MM.1S (cell line): ENCODE results near the gene CCR6.

ENCODE experiments used
- DNase-seq: peaks from one replicate; pipeline ENCODE4 v3.0.0-alpha.2; 2015
- H2AFZ ChIP-seq: fragments of 300-600 bp; sonication (generic); 2 replicates; pipeline ENCODE4 v1.6.0; 2016; ENCODE audit warnings: antibody characterized with exemption, low read length
- H3F3A ChIP-seq: fragments of 300-600 bp; sonication (generic); 2 replicates; pipeline ENCODE4 v1.6.1; 2016; ENCODE audit warnings: mild to moderate bottlenecking, antibody characterized with exemption, low read length, moderate library complexity, mixed read lengths; ENCODE audit not compliant: insufficient read depth
- H3K27ac ChIP-seq: fragments of 300-600 bp; sonication (generic); 2 replicates; pipeline ENCODE4 v1.5.1; 2016; ENCODE audit warnings: mild to moderate bottlenecking, low read length
- H3K27me3 ChIP-seq: fragments of 300-600 bp; sonication (generic); replicated peaks from 2 replicates; pipeline ENCODE4 v1.6.0; 2016; ENCODE audit warnings: low read length; ENCODE audit not compliant: insufficient read depth
- H3K36me3 ChIP-seq: fragments of 300-600 bp; sonication (generic); replicated peaks from 2 replicates; pipeline ENCODE4 v1.6.1; 2016; ENCODE audit warnings: mild to moderate bottlenecking, low read length, mixed read lengths; ENCODE audit not compliant: insufficient read depth
- H3K4me1 ChIP-seq: fragments of 300-600 bp; sonication (generic); 2 replicates; pipeline ENCODE4 v1.6.1; 2016; ENCODE audit warnings: low read length, mixed read lengths
- H3K4me2 ChIP-seq: fragments of 300-600 bp; sonication (generic); 2 replicates; pipeline ENCODE4 v1.6.0; 2016; ENCODE audit warnings: low read depth, low read length
- H3K4me3 ChIP-seq: fragments of 300-600 bp; sonication (generic); 2 replicates; pipeline ENCODE4 v1.5.1; 2016; ENCODE audit warnings: low read length, mixed read lengths
- H3K79me2 ChIP-seq: fragments of 300-600 bp; sonication (generic); 2 replicates; pipeline ENCODE4 v1.6.1; 2016; ENCODE audit warnings: mixed run types, low read length, mixed read lengths
- H3K9ac ChIP-seq: fragments of 300-600 bp; sonication (generic); 2 replicates; pipeline ENCODE4 v1.6.1; 2016; ENCODE audit warnings: low read length, mixed read lengths
- H3K9me2 ChIP-seq: fragments of 300-600 bp; sonication (generic); replicated peaks from 2 replicates; pipeline ENCODE4 v1.6.1; 2016; ENCODE audit warnings: mild to moderate bottlenecking, low read length, mixed read lengths; ENCODE audit not compliant: insufficient read depth
- H3K9me3 ChIP-seq: fragments of 300-600 bp; sonication (generic); replicated peaks from 2 replicates; pipeline ENCODE4 v1.6.1; 2016; ENCODE audit warnings: mild to moderate bottlenecking, low read length, mixed read lengths; ENCODE audit not compliant: insufficient read depth
- H4K20me1 ChIP-seq: fragments of 300-600 bp; sonication (generic); 2 replicates; pipeline ENCODE4 v1.6.1; 2016; ENCODE audit warnings: mild to moderate bottlenecking, low read length, moderate library complexity, mixed read lengths; ENCODE audit not compliant: insufficient read depth
- EZH2 ChIP-seq: fragments of 300-600 bp; sonication (generic); optimal IDR thresholded peaks from 2 replicates; pipeline ENCODE3; 2017; ENCODE audit warnings: low read depth, mild to moderate bottlenecking, antibody characterized with exemption, low read length, mixed read lengths
- EZH2phosphoT487 ChIP-seq: fragments of 300-600 bp; sonication (generic); IDR thresholded peaks from 2 replicates; pipeline ENCODE4 v1.6.1; 2018; ENCODE audit warnings: antibody characterized with exemption, low read length
- TF ChIP-seq, protein P1 (sequence below): fragments of 300-600 bp; sonication (generic); IDR thresholded peaks from 2 replicates; pipeline ENCODE4 v1.5.1; 2016; ENCODE audit warnings: antibody characterized with exemption, low read length, mixed read lengths

The CCR6 gene

DNA sequence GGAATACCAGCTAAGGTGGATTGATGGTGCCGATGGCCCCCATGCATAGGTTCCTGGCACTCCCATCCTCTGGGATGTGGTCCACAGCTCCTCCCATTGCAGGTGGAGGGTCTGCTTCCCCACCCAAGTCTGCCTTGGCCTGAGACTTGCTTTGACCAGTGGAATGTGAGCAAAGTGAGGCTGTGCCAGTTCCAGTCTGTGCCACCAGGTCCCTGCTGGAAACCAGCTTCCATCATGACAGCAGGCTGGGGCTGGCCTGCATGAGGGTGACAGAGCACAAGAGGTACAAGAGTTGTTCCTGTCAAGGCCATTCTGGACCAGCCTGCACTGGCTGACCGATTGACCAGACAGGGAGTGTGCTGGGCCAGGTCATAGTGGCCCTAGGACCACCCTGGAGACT, 27.0 kb upstream of the CCR6 start:
- H3K4me2 ChIP-seq, result peak overlapping the region; percentile 88; the same call in 1 of the 2 replicates
- no peak for DNase-seq
- no peak overlapping the region for H3K4me3 ChIP-seq
- H3F3A ChIP-seq, result peaks cover 19% of the 10 kb centered on the region
- no peaks in the 10 kb centered on the region for H3K36me3 ChIP-seq
- H3K27ac ChIP-seq, result no peak overlapping the region
- no peaks in the 10 kb centered on the region for H3K9me2 ChIP-seq
- H3K9me3 ChIP-seq, result no peaks in the 10 kb centered on the region
- no peak overlapping the region for H3K9ac ChIP-seq
- no peaks in the 10 kb centered on the region for H4K20me1 ChIP-seq
- no peaks in the 10 kb centered on the region for H3K79me2 ChIP-seq
- H3K27me3 ChIP-seq, result no peaks in the 10 kb centered on the region
- H3K4me1 ChIP-seq, result peaks cover 18% of the 10 kb centered on the region
- TF ChIP-seq EZH2phosphoT487 (no peak), EZH2 (no peak)
- TF ChIP-seq, protein P1, sequence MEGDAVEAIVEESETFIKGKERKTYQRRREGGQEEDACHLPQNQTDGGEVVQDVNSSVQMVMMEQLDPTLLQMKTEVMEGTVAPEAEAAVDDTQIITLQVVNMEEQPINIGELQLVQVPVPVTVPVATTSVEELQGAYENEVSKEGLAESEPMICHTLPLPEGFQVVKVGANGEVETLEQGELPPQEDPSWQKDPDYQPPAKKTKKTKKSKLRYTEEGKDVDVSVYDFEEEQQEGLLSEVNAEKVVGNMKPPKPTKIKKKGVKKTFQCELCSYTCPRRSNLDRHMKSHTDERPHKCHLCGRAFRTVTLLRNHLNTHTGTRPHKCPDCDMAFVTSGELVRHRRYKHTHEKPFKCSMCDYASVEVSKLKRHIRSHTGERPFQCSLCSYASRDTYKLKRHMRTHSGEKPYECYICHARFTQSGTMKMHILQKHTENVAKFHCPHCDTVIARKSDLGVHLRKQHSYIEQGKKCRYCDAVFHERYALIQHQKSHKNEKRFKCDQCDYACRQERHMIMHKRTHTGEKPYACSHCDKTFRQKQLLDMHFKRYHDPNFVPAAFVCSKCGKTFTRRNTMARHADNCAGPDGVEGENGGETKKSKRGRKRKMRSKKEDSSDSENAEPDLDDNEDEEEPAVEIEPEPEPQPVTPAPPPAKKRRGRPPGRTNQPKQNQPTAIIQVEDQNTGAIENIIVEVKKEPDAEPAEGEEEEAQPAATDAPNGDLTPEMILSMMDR, result no peak
- H2AFZ ChIP-seq, result no peak overlapping the region

DNA sequence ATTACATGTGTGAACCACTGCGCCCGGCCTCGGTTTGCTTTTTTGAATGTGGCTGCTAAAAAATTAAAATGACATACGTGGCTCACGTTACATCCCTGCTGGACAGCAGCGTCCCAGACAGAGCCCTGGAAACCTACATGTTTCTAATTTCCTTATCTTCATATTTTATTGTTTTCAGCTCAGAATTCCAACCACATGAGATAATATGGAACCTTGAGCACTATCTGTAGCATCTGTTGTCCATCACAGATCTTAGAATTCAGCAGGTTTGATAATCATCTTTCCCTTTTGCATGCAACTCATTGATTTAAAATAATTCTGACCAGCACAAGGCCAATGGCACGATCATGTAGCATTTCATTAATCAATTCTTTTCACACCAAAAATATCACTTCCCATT, 25.9 kb upstream of the CCR6 start:
- Histone ChIP-seq H3K9me3 (no peaks in the 10 kb centered on the region), H4K20me1 (no peaks in the 10 kb centered on the region), H3F3A (peaks cover 19% of the 10 kb centered on the region), H3K79me2 (no peaks in the 10 kb centered on the region), H3K4me3 (no peak overlapping the region), H3K36me3 (no peaks in the 10 kb centered on the region), H3K9me2 (no peaks in the 10 kb centered on the region), H3K27me3 (no peaks in the 10 kb centered on the region), H3K4me1 (peaks cover 18% of the 10 kb centered on the region), H3K9ac (no peak overlapping the region), H2AFZ (no peak overlapping the region), H3K27ac (no peak overlapping the region), H3K4me2 (no peak overlapping the region)
- no peak for TF ChIP-seq EZH2
- TF ChIP-seq, protein P1, result no peak
- TF ChIP-seq EZH2phosphoT487, result no peak
- no peak for DNase-seq

DNA sequence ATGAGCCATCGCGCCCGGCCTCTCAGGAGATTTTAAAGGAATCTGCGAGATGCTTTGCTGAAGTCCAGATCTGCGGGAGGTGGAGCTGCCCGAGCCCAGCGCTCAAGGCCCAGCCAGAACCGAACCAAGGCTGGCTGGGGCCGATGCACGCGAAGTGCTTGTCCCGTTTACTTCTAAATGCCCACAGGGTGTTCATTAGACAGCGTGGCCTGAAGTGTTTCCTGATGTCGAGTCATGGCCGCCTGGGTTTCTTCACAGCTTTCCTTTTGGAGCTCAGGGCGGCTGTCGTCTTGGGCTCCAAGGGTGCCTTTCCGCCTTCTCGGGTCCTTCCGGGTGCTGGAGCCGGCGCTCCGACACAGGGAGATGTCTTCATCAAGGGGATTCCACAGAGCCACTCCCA, 25.1 kb upstream of the CCR6 start:
- no peaks in the 10 kb centered on the region for H3K79me2 ChIP-seq
- H3K9ac ChIP-seq, result no peak overlapping the region
- H3K36me3 ChIP-seq, result no peaks in the 10 kb centered on the region
- no peak for DNase-seq
- H2AFZ ChIP-seq, result no peak overlapping the region
- no peaks in the 10 kb centered on the region for H4K20me1 ChIP-seq
- H3K4me1 ChIP-seq, result peaks cover 22% of the 10 kb centered on the region
- H3F3A ChIP-seq, result peaks cover 19% of the 10 kb centered on the region
- H3K27ac ChIP-seq, result no peak overlapping the region
- H3K9me2 ChIP-seq, result no peaks in the 10 kb centered on the region
- H3K4me2 ChIP-seq, result no peak overlapping the region
- TF ChIP-seq, protein P1, result no peak
- TF ChIP-seq EZH2phosphoT487 (no peak), EZH2 (no peak)
- H3K9me3 ChIP-seq, result no peaks in the 10 kb centered on the region
- no peaks in the 10 kb centered on the region for H3K27me3 ChIP-seq
- H3K4me3 ChIP-seq, result no peak overlapping the region

DNA sequence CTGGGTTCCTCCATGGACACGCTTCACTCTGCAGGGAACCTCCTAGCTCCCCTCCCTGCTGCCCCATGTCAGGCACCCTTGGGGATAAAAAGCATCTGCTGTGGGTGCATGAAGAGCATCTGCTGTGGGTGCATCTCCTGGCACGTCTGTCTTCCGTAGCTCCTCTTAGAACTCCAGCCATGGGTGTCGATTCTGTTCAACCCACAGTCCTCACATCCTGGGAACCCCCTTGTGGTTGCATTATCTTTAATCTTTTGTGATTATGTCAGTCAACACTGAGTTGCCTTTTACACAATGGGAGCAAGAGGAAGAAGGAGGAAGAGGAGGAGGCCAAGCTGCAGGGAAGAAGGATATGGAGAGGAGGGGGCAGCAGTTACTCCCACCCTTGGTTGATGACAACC, 24.1 kb upstream of the CCR6 start:
- Histone ChIP-seq H3K4me1 (peaks cover 25% of the 10 kb centered on the region), H2AFZ (no peak overlapping the region), H3K4me3 (no peak overlapping the region), H4K20me1 (no peaks in the 10 kb centered on the region), H3K9me3 (no peaks in the 10 kb centered on the region), H3F3A (peaks cover 17% of the 10 kb centered on the region), H3K4me2 (no peak overlapping the region), H3K9ac (no peak overlapping the region), H3K27ac (no peak overlapping the region), H3K9me2 (no peaks in the 10 kb centered on the region), H3K79me2 (no peaks in the 10 kb centered on the region), H3K36me3 (no peaks in the 10 kb centered on the region), H3K27me3 (no peaks in the 10 kb centered on the region)
- no peak for DNase-seq
- TF ChIP-seq, protein P1, result no peak
- TF ChIP-seq EZH2phosphoT487, result no peak
- no peak for TF ChIP-seq EZH2
